Measurements from ENCODE around the gene LOXL3.
A peak's percentile ranks its signal among the peaks of the same experiment; 100 is the strongest.

Gene LOXL3

GRCh38 chr2:74499267-74499939 is 54.3 kb downstream of the LOXL3 start, which contains the start of gene LBX2:
LBX2 (minus strand) TSS chr2:74499603; CDS start chr2:74499537, 66 bp downstream.
- H3K9ac ChIP-seq (ENCODE audit: low read length) = no peak within 1 kb of the TSS
- TF ChIP-seq EZH2 (optimal IDR thresholded peaks at IDR 0.05; ENCODE audit: low read depth, low read length) = no peak
- no peak for TF ChIP-seq CTCF (IDR thresholded peaks at IDR 0.05; ENCODE audit: low read length)
- no peak for TF ChIP-seq EZH2phosphoT487 (IDR thresholded peaks at IDR 0.05; ENCODE audit: low read length)
- no peaks in the 10 kb centered on the region for H4K20me1 ChIP-seq (ENCODE audit: insufficient read depth, low read length)
- no peaks in the 10 kb centered on the region for H3K9me3 ChIP-seq (replicated peaks; ENCODE audit: insufficient read depth, low read length)
- peaks cover 6% of the 10 kb centered on the region; the same call in 1 of the 2 replicates for H3K4me1 ChIP-seq (ENCODE audit: low read length)
- peak within 1 kb of the TSS; percentile 71 for H3K4me2 ChIP-seq (ENCODE audit: low read depth, low read length)
- no peaks in the 10 kb centered on the region for H3K79me2 ChIP-seq (ENCODE audit: low read length)
- H3F3A ChIP-seq (ENCODE audit: insufficient read depth, low read length) = 0 out of 2 replicates have a peak, but pooled peaks cover 6% of the 10 kb centered on the region
- no peak within 1 kb of the TSS for H3K27ac ChIP-seq (ENCODE audit: low read length)
- H3K36me3 ChIP-seq (replicated peaks; ENCODE audit: insufficient read depth, low read length) = no peaks in the 10 kb centered on the region
- H3K9me2 ChIP-seq (replicated peaks; ENCODE audit: insufficient read depth, low read length) = no peaks in the 10 kb centered on the region
- H3K4me3 ChIP-seq (ENCODE audit: low read length) = peak within 1 kb of the TSS; percentile 49; the same call in 1 of the 2 replicates
- peak within 1 kb of the TSS; percentile 61 for H2AFZ ChIP-seq (ENCODE audit: low read length)
- DNase-seq = no peak
- H3K27me3 ChIP-seq (replicated peaks; ENCODE audit: insufficient read depth, low read length) = peaks cover 25% of the 10 kb centered on the region

- H3K4me3 ChIP-seq (ENCODE audit: low read length) = peak overlapping the region; percentile 49; the same call in 1 of the 2 replicates
- H4K20me1 ChIP-seq (ENCODE audit: insufficient read depth, low read length) = no peaks in the 10 kb centered on the region
- H3F3A ChIP-seq (ENCODE audit: insufficient read depth, low read length) = 0 out of 2 replicates have a peak, but pooled peaks cover 3% of the 10 kb centered on the region
- peak overlapping the region; percentile 61 for H2AFZ ChIP-seq (ENCODE audit: low read length)
- H3K27ac ChIP-seq (ENCODE audit: low read length) = no peak overlapping the region
- no peak for DNase-seq
- peaks cover 25% of the 10 kb centered on the region for H3K27me3 ChIP-seq (replicated peaks; ENCODE audit: insufficient read depth, low read length)
- H3K9ac ChIP-seq (ENCODE audit: low read length) = no peak overlapping the region
- no peaks in the 10 kb centered on the region for H3K9me2 ChIP-seq (replicated peaks; ENCODE audit: insufficient read depth, low read length)
- peak overlapping the region; percentile 71 for H3K4me2 ChIP-seq (ENCODE audit: low read depth, low read length)
- TF ChIP-seq EZH2phosphoT487 (IDR thresholded peaks at IDR 0.05; ENCODE audit: low read length) = no peak
- no peak for TF ChIP-seq EZH2 (optimal IDR thresholded peaks at IDR 0.05; ENCODE audit: low read depth, low read length)
- no peak for TF ChIP-seq CTCF (IDR thresholded peaks at IDR 0.05; ENCODE audit: low read length)
- H3K79me2 ChIP-seq (ENCODE audit: low read length) = no peaks in the 10 kb centered on the region
- H3K9me3 ChIP-seq (replicated peaks; ENCODE audit: insufficient read depth, low read length) = no peaks in the 10 kb centered on the region
- no peaks in the 10 kb centered on the region for H3K36me3 ChIP-seq (replicated peaks; ENCODE audit: insufficient read depth, low read length)
- H3K4me1 ChIP-seq (ENCODE audit: low read length) = peaks cover 5% of the 10 kb centered on the region; the same call in 1 of the 2 replicates
These were observed 55.1 kb downstream of the LOXL3 start for GRCh38 chr2:74498500-74499266.

- TF ChIP-seq EZH2phosphoT487 (IDR thresholded peaks at IDR 0.05; ENCODE audit: low read length) (no peak), EZH2 (optimal IDR thresholded peaks at IDR 0.05; ENCODE audit: low read depth, low read length) (no peak), CTCF (IDR thresholded peaks at IDR 0.05; ENCODE audit: low read length) (no peak)
- no peak for DNase-seq
- no peaks in the 10 kb centered on the region for H3K9me3 ChIP-seq (replicated peaks; ENCODE audit: insufficient read depth, low read length)
- H3K9me2 ChIP-seq (replicated peaks; ENCODE audit: insufficient read depth, low read length) = no peaks in the 10 kb centered on the region
- 0 out of 2 replicates have a peak, but pooled peaks cover 3% of the 10 kb centered on the region for H3F3A ChIP-seq (ENCODE audit: insufficient read depth, low read length)
- no peak overlapping the region for H3K9ac ChIP-seq (ENCODE audit: low read length)
- H3K27ac ChIP-seq (ENCODE audit: low read length) = no peak overlapping the region
- no peaks in the 10 kb centered on the region for H3K4me1 ChIP-seq (ENCODE audit: low read length)
- H4K20me1 ChIP-seq (ENCODE audit: insufficient read depth, low read length) = no peaks in the 10 kb centered on the region
- peaks cover 25% of the 10 kb centered on the region for H3K27me3 ChIP-seq (replicated peaks; ENCODE audit: insufficient read depth, low read length)
- H2AFZ ChIP-seq (ENCODE audit: low read length) = peak overlapping the region; percentile 61
- H3K79me2 ChIP-seq (ENCODE audit: low read length) = no peaks in the 10 kb centered on the region
- peak overlapping the region; percentile 71 for H3K4me2 ChIP-seq (ENCODE audit: low read depth, low read length)
- no peaks in the 10 kb centered on the region for H3K36me3 ChIP-seq (replicated peaks; ENCODE audit: insufficient read depth, low read length)
- peak overlapping the region; percentile 49 for H3K4me3 ChIP-seq (ENCODE audit: low read length)
These were observed 55.8 kb downstream of the LOXL3 start for GRCh38 chr2:74497777-74498499.
